HepG2 (cell line): Measurements from ENCODE around the gene ACSL3. TPM values are rescaled to one million over a fixed set of nuclear protein-coding genes. Genes with fewer than 3 reads are reported as not detected.

Source experiments
- ARID4A ChIP-seq: sonication (generic); formaldehyde crosslinking; IDR thresholded peaks from 2 replicates; pipeline ENCODE4 v1.5.0; 2020; ENCODE audit warnings: mild to moderate bottlenecking, missing genetic modification reagents, borderline replicate concordance
- CCDC6 ChIP-seq: sonication (generic); formaldehyde crosslinking; IDR thresholded peaks from 2 replicates; pipeline ENCODE4 v1.8.1; 2022; ENCODE audit warnings: mild to moderate bottlenecking, missing genetic modification reagents, moderate library complexity
- CREBL2 ChIP-seq: sonication (generic); formaldehyde crosslinking; IDR thresholded peaks from 2 replicates; pipeline ENCODE4 v1.8.1; 2023; ENCODE audit warnings: missing genetic modification reagents, mild to moderate bottlenecking, borderline replicate concordance
- PHF5A ChIP-seq: IDR thresholded peaks from one replicate; pipeline ENCODE4 v1.6.1; 2018; ENCODE audit warnings: low read depth, missing genetic modification reagents; ENCODE audit not compliant: unreplicated experiment
- REPIN1 ChIP-seq: sonication (generic); formaldehyde crosslinking; IDR thresholded peaks from 2 replicates; pipeline ENCODE4 v1.8.0; 2022; ENCODE audit warnings: missing genetic modification reagents, low read depth, mild to moderate bottlenecking, borderline replicate concordance
- SOX6 ChIP-seq, 2 experiments: fragments of 450-650 bp in 1 of 2; sonication (generic) in 1 of 2; formaldehyde crosslinking in 1 of 2; IDR thresholded peaks; 2 replicates each; pipeline versions ENCODE4 v1.4.0 to v1.6.1; 2017 to 2020; ENCODE audit warnings: antibody characterized with exemption in 1 of 2, mild to moderate bottlenecking in 1 of 2, missing genetic modification reagents in 1 of 2
- SYNCRIP ChIP-seq: fragments of 200-400 bp; formaldehyde crosslinking; IDR thresholded peaks from 2 replicates; pipeline ENCODE4 v1.6.1; 2018; ENCODE audit warnings: mild to moderate bottlenecking, low read depth, low read length; ENCODE audit not compliant: insufficient read depth
- TRIM22 ChIP-seq: fragments of 450-650 bp; IDR thresholded peaks from 2 replicates; pipeline ENCODE4 v1.6.1; 2017
- U2AF1 ChIP-seq: fragments of 200-400 bp; formaldehyde crosslinking; optimal IDR thresholded peaks from 2 replicates; pipeline ENCODE3; 2017; ENCODE audit warnings: mild to moderate bottlenecking, low read depth, low read length
- ZBTB42 ChIP-seq: sonication (generic); formaldehyde crosslinking; IDR thresholded peaks from 2 replicates; pipeline ENCODE4 v1.5.0; 2020; ENCODE audit warnings: mild to moderate bottlenecking, missing genetic modification reagents
- ZNF232 ChIP-seq: sonication (generic); formaldehyde crosslinking; IDR thresholded peaks from 2 replicates; pipeline ENCODE4 v1.4.0; 2020; ENCODE audit warnings: missing genetic modification reagents, borderline replicate concordance
- ZNF343 ChIP-seq: sonication (generic); formaldehyde crosslinking; IDR thresholded peaks from 2 replicates; pipeline ENCODE4 v1.4.0; 2020; ENCODE audit warnings: mild to moderate bottlenecking, missing genetic modification reagents
- ZNF792 ChIP-seq: IDR thresholded peaks from 2 replicates; pipeline ENCODE4 v1.6.1; 2016
- ZSCAN12 ChIP-seq: sonication (generic); formaldehyde crosslinking; IDR thresholded peaks from 2 replicates; pipeline ENCODE4 v1.9.0; 2021; ENCODE audit warnings: mild to moderate bottlenecking, missing genetic modification reagents
- ZSCAN30 ChIP-seq: sonication (generic); formaldehyde crosslinking; IDR thresholded peaks from 2 replicates; pipeline ENCODE4 v1.5.0; 2020; ENCODE audit warnings: mild to moderate bottlenecking, missing genetic modification reagents
- polyA plus RNA-seq, 8 experiments: library from polyadenylated mRNA; depleted of rRNA in 3 of 8; stranded (reverse) in 7 of 8; unstranded in 1 of 8; fragments of >200 nt; fragmentation: Illumina TruSeq in 4 of 8; extraction: Trizol in 4 of 8; gene quantifications; 2 replicates each; pipeline versions ENCODE4 v1.2.1 to v1.2.3, GENCODE V29; 2011 to 2016; ENCODE audit warnings: low read depth in 4 of 8, missing spikeins in 1 of 8, mixed read lengths in 1 of 8; ENCODE audit not compliant: insufficient read depth in 1 of 8
- total RNA-seq, 5 experiments: library from RNA; depleted of rRNA; stranded (reverse); fragments of >200 nt; fragmentation: Illumina TruSeq; extraction: Trizol; gene quantifications; 2 replicates each; pipeline ENCODE4 v1.2.3, GENCODE V29; 2016; ENCODE audit warnings: low read depth in 1 of 5
- TF ChIP-seq, protein P1 (sequence below): sonication (generic); formaldehyde crosslinking; IDR thresholded peaks from 2 replicates; pipeline ENCODE4; 2020; ENCODE audit warnings: missing genetic modification reagents, mild to moderate bottlenecking, borderline replicate concordance
- TF ChIP-seq, protein P2 (sequence below): sonication (generic); formaldehyde crosslinking; IDR thresholded peaks from 2 replicates; pipeline ENCODE4 v1.4.0; 2020; ENCODE audit warnings: missing genetic modification reagents
- TF ChIP-seq, protein P3 (sequence below): sonication (generic); formaldehyde crosslinking; IDR thresholded peaks from 2 replicates; pipeline ENCODE4 v1.4.0; 2020; ENCODE audit warnings: missing genetic modification reagents, low read depth, mild to moderate bottlenecking, borderline replicate concordance

Gene ACSL3
- total and polyA plus RNA-seq, 2 of the 13 experiments (the other 11 are each of a cell fraction or from before 2014, with no cell fraction given) = 305 to 365 TPM

GRCh38 chr2:222939208-222939856, 78.5 kb downstream of the ACSL3 start (continued):
- TF ChIP-seq ARID4A (CRISPR knock-in tag) = no peak
- TF ChIP-seq ZNF232 (CRISPR knock-in tag) = no peak
- TF ChIP-seq SOX6 (IDR thresholded peaks at IDR 0.05) = no peak
- 0 out of 2 replicates have a peak, but pooled peaks have one; percentile 20 for TF ChIP-seq SOX6 (CRISPR knock-in tag; IDR thresholded peaks at IDR 0.05)
- TF ChIP-seq, protein P1, sequence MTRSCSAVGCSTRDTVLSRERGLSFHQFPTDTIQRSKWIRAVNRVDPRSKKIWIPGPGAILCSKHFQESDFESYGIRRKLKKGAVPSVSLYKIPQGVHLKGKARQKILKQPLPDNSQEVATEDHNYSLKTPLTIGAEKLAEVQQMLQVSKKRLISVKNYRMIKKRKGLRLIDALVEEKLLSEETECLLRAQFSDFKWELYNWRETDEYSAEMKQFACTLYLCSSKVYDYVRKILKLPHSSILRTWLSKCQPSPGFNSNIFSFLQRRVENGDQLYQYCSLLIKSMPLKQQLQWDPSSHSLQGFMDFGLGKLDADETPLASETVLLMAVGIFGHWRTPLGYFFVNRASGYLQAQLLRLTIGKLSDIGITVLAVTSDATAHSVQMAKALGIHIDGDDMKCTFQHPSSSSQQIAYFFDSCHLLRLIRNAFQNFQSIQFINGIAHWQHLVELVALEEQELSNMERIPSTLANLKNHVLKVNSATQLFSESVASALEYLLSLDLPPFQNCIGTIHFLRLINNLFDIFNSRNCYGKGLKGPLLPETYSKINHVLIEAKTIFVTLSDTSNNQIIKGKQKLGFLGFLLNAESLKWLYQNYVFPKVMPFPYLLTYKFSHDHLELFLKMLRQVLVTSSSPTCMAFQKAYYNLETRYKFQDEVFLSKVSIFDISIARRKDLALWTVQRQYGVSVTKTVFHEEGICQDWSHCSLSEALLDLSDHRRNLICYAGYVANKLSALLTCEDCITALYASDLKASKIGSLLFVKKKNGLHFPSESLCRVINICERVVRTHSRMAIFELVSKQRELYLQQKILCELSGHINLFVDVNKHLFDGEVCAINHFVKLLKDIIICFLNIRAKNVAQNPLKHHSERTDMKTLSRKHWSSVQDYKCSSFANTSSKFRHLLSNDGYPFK (CRISPR knock-in tag) = no peak
- no peak for TF ChIP-seq CREBL2 (CRISPR knock-in tag)
- TF ChIP-seq TRIM22 = no peak
- no peak for TF ChIP-seq ZSCAN30 (CRISPR knock-in tag)
- 0 out of 2 replicates have a peak, but pooled peaks have one; percentile 17 for TF ChIP-seq ZNF792 (CRISPR knock-in tag)
- TF ChIP-seq, protein P2, sequence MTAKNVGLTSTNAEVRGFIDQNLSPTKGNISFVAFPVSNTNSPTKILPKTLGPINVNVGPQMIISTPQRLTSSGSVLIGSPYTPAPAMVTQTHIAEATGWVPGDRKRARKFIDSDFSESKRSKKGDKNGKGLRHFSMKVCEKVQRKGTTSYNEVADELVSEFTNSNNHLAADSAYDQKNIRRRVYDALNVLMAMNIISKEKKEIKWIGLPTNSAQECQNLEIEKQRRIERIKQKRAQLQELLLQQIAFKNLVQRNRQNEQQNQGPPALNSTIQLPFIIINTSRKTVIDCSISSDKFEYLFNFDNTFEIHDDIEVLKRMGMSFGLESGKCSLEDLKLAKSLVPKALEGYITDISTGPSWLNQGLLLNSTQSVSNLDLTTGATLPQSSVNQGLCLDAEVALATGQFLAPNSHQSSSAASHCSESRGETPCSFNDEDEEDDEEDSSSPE (CRISPR knock-in tag) = no peak
- no peak for TF ChIP-seq ZSCAN12 (CRISPR knock-in tag)
- no peak for TF ChIP-seq ZBTB42 (CRISPR knock-in tag)
- TF ChIP-seq ZNF343 (CRISPR knock-in tag) = no peak
- no peak for TF ChIP-seq U2AF1
- no peak for TF ChIP-seq PHF5A
- peak; percentile 43; the same call in 1 of the 2 replicates for TF ChIP-seq REPIN1
- TF ChIP-seq SYNCRIP = no peak
- TF ChIP-seq, protein P3, sequence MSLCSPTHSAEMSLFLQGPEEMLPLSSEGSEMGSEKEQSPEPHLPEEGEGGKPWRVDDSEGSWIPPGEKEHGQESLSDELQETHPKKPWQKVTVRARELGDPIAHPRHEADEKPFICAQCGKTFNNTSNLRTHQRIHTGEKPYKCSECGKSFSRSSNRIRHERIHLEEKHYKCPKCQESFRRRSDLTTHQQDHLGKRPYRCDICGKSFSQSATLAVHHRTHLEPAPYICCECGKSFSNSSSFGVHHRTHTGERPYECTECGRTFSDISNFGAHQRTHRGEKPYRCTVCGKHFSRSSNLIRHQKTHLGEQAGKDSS = no peak
- TF ChIP-seq CCDC6 (CRISPR knock-in tag) = peak; percentile 54; the same call in 1 of the 2 replicates
